Stimulated activated CD8-positive, alpha-beta memory T cell treated with anti-CD3 and anti-CD28 coated beads, Interleukin-4, amount 100 ng/mL, for 48 hours (primary cell): ENCODE measurements around the gene PRR3.
A peak's percentile ranks its signal among the peaks of the same experiment; 100 is the strongest.

Experiments used
- DNase-seq: peaks from one replicate; pipeline ENCODE4 v3.0.0-alpha.2; 2020

Gene PRR3

DNA sequence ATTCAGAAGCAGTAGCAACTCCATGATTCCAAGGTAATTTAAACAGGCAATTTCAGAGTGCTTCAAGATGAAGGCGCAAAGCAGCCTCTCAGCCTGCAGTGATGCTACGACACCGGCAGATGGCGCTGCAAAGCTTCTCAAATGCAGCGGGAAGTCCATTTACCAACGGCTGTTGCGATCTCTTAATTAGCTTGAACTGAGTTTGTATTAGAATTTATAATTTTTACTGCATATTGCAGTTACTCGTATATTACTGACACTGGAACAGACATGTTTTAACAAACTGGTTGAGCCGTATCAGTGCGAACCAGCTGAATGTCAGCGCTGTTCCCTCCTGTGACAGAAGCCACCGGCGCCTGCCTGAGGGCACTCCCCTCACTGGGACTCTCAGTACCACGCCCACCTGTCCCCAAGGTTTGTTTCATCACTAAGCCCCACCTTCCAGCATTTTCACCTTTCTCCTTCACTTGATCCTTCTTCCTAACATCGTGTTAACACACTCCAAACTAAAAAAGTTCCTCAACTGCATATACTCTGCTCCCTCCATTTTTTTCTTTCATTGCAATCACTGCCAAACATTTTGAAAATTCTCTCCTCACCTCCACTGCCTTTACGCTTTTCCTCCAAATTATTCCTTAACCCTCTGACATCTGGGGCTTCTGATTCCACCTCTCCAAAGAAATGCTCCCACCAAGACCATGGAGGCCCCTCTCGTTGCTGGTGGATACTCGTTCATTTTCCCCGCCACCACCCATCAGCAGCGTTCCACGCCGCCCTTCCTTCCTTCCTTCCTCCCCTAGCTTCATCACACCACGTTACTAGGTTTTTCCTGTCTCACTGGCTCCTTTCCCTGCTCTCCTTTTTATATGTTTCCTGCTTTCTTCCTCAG lies 15.3 kb upstream of the PRR3 start:
- peak; percentile 87 for DNase-seq

DNA sequence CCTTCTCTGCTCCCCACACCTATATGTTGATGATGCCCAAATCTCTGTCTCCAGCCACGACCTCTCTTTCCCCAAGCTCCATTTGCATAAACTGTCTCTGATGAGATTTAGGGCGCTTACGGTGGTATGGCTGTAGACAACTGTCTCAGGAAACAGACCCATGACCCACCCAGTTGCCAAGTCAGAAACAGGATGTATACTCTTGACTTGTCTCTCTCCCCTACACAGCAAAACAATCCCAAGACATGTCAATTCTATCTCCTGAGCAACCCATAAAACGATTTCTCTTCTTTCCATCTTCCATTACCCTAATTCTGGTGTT lies 14.7 kb upstream of the PRR3 start:
- DNase-seq, result no peak

DNA sequence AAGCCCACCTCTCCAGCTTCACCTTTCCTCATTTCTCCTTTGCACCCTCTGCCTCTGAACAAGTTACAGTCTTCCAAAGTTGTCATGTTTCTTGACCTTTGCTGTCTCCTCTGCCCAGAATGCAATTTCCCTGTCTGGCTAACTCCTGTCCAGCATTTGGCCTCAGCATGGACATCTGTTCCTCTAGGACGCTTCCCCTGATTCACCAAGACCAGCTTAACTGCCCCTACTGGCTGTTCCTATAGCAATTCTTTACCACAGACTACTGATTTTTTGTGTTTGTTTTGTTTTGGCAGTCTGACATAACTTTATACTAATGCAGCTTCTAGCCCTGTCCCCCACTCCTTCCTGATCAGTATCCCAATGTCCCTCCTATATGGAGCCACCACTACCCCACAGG lies 14.2 kb upstream of the PRR3 start:
- no peak for DNase-seq

DNA sequence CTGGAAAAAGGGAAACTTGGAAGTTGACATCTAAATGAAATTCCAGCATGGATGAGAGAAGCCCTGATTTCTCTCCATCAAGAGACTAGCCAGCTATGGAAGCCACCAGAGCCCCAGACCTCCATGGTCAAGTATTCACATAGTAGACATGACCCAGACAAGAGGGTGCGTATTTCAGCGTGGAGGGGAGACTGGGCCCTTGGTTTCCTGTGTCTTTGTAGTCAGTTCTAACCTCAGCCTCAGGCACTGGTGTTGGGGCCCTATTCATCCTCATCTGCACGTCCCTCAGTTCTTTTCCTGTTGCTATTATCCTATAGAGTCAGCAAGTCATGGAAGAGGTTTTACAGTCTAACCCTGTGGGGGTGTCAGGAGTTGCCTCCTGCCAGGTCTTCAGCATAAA lies 13.3 kb upstream of the PRR3 start:
- DNase-seq, result no peak

DNA sequence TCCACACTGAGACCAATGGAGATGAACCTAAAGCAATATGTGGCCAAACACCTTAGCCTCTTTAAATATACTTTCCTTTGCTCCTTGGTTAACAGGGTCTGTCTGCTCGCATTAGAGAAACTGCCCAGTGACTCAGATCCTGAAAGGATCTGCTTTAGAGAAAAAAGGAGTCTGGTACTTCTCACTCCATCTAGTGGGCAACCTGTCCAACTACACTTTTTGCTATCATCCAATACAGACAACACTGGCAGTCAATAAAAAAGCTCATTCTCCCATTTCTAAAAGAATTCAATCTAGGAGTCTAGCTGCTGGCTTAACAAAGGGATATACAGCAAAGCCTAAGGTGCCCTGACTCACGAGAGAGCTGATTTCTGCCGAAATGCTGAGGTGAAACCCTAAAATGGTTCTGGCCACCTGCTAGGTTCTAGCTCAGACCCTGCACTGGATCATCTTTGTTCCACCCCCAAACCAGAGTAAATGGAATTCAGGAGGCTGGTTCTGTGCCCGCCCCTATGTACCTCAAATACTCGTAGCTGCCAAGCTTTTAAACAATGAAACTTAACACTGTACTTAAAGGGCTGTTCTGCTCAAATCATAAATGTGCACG lies 12.3 kb upstream of the PRR3 start:
- DNase-seq, result no peak

DNA sequence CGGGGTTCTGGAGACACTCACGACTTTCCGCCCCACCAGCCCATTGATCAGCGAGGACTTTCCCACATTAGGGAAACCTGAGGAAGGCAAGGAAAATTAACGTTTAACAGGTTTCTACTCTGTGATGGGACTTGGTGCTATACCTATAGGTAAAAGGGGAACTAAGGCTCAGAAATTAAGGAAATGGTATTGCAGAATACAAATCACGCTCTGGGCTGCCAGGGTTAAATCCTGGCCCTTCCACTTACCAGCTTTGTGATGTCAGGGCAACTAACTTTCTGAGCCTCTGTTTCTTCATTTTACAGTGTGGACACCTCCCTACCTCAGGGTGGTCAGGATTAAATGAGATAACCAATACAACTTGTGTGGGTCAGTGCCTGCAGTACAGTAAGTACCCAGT lies 9.6 kb upstream of the PRR3 start:
- DNase-seq, result no peak

DNA sequence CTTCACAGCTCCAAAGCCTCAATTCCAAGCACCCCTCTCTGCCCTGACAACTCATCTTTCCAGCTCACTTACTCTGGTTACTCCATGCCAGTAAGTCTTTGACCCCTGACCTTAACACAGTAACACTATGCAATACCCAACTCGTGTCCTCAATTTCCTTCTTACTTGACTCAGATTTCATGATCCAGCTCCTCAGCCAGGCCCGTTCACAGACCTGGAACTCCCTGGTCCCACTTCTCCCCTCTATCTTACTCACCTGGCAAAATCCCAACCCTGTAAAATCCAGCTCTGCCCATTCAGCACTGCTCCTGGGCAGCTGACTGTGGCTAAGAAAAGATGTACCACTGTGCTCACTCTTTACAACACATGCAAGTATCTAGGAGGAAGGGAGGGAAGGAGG lies 8.7 kb upstream of the PRR3 start:
- DNase-seq, result no peak

DNA sequence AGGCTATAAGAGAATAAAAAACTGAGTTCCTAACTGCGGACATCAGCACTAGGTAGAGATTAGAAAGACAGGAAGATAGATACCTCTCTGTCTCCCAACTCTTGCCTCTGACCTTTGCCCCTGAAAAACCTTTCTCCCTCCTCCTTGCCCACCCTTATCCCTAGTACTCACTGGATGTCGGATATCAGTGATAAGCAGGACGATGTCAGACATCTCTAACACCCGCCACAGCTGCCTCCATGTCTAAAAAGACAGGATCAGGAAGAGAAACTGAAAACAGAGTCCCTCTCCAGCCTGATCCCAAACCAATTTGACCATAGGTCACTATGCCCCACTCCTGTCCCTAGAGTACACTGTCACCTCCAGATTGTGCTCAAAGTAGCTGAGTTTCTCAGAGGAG lies 2.7 kb upstream of the PRR3 start:
- no peak for DNase-seq

DNA sequence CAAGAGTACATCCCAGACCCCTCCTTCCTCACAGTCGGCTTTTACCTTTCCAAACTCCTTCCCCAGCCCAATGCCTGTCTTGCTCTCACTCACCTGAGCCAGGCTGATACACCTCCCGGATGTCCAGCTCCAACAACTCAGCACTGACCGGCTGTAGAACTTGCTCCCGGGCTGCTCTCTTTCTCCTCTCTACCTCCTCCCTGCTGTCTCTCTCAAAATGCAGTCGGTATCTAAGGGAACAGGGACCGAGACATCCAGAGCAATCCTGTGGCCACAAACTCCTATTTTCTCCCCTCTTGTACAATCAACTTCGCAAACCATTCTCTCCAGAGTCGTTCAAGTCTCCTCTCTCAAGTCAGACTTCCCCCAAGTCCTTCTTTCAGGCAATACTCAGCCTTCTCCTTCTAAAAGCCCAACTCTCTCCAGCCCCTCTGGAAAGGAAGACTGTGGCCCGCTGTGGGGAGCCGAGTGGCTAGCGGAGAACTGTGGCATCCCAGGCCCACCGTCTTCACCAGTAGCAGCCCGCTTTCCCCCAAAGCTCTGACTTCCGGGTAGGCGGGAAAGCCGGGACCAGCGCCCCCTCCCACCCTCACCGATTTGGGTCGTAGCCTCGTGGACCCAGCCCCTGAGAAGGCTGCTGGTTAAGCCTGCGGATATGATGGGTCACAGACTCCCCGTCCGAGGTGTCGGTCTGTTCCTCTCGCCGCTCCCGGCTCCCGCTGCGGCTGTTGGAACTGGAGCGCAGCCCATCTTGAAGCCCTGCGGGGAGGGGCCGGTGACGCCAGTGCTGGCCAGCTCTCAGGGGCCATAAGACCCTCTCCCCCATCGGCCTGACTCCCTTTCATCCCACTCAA lies 1.9 kb upstream of the PRR3 start:
- DNase-seq, result peak; percentile 42

DNA sequence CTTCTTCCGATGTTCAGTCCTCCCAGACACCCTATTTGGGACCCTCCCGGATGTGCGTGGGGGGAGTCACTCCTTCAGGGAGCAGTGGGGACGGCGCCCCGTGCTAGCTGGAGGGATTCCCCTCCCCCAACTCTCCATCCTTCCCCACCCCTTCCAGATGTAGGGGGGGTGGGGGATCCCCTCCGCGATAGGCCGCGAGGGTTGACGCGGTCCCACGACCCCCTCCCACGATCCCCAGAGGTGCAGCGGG lies 1.4 kb upstream of the PRR3 start:
- DNase-seq, result no peak

DNA sequence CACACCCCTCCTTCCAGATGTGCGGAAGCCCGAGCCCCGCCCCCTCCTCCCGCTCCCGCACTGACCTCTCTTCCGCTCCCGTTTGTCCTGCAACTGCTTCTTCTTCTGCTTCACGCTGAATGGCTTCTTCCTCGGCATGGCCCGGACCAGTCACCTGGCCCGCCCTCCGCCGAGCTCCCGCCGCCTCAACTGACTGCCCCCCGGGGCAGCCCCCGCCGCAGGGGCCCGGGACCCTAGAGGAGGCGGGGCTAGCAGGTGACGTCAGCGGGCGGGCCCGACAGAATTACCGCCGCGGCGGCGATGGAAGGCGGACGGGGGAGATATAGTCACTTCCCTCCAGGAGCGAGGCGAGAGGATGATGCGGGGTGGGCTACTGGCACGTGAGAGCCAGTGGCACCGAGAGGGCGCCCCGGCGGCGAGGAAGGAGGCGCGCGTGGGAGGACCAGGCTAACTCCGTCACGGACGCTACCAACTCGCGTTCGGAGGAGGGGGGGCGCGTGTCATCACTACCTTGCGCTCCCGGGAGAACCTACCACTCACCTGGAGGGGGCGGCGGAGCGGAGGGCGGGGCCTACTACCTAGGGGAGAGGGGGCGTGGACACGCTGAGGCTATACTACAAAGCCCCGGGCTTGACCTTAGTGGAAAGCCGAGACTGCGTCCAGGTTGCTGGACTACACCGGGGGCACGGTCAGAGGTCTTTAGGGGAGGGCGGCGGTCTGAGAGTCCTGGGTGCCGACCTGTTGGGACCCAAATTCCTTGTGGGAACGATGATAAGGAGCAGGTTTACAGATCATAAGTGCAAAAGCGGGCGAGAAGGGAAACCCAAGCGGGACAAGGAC lies 809 bp upstream of the PRR3 start, which contains the start of gene GNL1:
TSS of gene GNL1 (minus strand) at position 424 of the 840 bp plus-strand sequence. CDS start at position 138, 286 bp downstream.
- DNase-seq, result peak; percentile 100

DNA sequence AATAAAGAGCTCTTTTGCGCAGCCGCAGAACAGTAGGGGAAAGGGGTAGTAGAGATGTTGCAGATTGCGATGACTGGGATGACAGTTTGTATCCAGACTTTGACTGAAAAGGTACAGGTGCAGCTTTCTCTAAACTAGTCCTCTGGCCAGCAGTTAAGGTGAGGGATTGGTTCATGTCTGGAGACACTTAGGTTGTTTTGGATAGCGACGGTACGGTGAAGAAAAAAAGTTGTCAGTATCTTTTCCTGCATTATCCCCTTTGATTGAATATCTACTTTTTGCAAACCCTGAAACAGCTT lies 537 bp downstream of the PRR3 start:
- DNase-seq, result no peak

DNA sequence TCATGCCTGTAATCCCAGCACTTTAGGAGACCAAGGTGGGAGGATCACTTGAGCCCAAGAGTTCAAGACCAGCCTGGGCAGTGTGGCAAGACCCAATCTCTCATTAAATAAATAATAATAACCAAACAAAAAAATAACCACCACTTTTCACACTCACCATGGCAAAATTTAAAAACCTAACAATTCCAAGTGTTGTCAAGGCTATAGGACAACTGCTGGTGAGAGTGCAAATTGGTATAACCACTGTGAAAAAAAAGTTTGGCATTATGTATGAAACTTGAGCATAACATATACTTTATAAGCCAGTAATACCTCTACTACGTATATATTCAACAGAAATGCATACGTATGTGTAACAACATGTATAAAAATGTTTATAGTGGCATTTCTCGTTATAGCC lies 3.8 kb downstream of the PRR3 start:
- DNase-seq, result no peak

DNA sequence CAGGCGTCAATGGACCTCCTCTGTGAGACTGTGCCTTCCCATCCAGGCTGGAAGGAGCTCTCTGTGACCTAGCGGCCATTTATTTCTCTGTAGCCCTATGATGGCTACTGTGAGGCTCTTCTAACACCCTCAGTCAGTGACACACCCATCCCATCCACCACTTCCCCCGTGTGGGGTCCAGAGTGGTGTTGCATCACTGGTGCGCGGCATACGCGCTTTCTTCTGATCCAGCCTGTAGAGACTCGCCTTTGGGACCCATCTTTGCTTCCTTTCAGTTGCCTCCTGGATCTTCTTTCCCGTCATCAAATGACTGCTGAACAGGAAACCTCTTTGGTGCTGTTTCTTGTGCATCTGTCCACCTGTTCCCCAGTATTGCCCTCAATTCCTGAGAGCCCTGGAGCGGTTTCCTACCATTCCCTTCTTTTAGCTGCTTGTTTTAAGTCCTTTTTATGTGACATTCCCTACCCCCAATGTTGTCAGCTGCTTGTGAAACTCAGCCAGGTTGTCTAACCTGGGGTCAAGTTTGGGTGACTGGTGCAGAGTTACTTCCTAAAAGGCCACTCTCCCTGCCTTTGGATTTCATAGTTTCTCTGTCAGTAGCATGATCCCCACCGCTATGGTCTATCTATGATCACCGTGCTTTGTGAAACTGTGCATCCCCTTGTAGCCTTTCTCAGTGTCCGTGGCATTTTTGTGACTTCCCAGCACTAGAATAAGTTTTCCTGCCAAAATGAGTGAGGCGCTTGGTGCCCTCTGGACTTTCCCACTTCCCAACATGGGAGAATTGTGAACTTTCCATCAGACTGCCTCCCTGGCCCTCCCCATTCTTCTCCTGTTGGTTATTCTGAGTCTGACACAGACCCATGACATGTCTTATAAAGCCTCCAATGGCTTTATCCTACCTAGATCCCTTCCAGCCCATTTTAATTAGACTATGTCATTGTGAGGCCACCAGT lies 5.7 kb downstream of the PRR3 start:
- DNase-seq, result no peak

DNA sequence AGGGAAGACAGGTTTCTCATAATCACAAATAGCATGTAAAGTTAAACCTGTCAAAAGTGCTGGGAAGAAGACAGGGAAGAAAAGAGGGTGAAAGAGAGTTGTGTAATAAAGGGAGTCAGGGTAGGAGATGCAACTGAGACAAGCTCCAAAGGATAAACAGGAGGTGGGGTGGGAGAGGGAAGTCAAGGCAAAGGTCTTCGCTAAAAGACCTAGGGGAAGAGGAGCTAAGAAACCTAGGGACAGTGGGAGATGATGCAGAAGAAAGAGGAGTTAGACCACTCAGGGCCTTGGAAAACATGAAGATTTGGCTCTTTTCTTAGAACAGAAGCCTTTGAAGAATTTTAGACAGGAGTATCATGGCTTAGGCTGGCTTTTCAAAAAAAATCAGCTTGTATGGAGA lies 7.0 kb downstream of the PRR3 start:
- no peak for DNase-seq

DNA sequence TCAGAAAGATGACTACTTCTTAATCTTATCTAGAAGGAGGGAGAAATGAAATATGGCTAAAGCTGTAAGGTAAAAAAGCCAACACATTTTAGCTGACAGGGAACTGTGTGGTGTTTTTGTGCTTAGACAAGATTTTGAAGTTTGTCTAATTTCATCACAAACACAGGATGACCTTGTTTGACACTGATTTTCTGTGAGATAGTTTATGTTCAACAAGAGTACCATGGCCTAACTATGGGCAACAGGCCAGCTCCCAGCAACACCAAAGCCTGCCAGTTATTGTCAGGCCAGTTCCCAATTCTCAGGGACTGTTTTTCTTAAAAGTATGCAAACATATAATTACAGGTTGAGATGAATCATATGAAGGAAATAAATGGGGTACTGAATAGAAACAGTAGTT lies 8.7 kb downstream of the PRR3 start:
- DNase-seq, result no peak

DNA sequence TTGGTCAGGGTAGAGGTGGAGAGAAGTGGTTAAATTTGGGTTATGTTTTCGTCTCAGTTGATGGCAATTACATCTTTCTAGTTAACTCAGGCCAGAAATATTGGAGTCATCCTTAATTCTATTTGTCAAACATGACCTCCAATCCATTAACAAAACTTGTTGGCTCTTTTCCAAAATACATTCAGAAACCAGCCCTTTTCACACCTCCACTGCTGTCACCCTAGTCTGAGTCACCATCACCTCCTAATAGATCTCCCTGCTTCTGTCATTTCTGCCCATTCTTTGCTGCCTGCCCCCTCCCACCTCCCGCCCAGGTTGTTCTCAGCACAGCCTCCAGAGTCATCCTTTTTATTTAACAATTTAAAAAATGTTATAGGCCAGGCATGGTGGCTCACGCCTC lies 11.2 kb downstream of the PRR3 start:
- peak; percentile 52 for DNase-seq

DNA sequence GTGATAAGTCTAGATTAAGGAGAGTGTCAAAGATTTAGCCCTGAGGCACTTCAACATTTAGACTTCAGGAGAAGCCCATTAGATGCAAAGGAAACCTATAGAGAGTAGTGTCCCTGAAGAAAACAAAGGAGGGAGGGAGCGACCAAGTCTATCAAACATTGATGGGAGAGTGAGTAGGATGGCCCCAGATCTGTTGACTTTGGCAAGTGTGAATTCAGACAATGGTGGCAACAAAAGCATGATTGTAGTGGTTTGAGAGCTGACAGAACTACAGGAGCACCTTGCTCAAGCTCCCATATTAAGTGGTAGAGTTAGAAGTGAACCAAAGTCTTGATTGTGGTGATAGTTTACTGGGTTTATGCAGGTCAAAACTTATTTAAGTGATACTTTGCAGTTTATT lies 13.2 kb downstream of the PRR3 start:
- DNase-seq, result no peak

DNA sequence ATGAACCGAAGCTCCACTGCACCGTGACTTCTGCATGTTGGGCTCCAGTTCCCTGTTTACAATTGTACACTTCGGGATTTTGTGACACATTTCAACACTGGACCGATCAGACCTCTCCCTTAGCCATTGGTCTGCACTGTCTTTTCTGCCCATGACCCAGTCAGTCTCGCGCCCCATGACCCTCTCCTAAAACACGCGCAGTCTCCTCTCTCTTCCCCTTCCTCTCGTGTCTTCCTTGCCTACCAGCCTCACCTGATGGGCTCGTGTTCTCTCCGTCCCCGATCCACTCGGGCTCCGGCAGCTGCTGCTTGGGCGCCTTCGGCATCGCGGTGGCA lies 13.6 kb downstream of the PRR3 start:
- no peak for DNase-seq

DNA sequence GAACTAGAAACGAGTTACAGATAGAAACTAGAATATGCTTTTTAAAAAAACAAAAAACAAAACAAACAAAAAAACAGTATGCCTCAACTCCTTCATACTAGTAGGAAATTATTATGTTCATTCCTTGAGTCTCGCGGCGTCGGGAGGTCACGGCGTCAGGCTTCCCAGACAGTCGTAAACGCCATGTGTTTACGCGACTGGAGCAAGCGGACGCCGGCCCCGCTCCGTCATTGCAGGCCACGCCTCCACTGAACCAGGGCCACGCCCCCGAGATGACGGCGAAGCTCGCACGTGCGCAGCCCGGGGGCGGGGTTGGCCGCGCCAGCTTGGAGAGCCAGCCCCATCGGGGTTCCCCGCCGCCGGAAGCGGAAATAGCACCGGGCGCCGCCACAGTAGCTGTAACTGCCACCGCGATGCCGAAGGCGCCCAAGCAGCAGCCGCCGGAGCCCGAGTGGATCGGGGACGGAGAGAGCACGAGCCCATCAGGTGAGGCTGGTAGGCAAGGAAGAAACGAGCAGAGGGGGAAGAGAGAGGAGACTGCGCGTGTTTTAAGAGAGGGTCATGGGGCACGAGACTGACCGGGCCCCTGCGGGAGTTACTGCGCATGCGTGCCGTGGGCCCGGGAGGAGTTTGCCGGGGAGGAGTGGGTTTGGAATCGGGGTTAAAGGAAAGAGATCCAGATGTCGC lies 14.1 kb downstream of the PRR3 start, which contains the start of gene ABCF1:
TSS of gene ABCF1 (plus strand) at position 368 of the 687 bp plus-strand sequence. CDS start at position 414, 46 bp downstream.
- peak; percentile 100 for DNase-seq

DNA sequence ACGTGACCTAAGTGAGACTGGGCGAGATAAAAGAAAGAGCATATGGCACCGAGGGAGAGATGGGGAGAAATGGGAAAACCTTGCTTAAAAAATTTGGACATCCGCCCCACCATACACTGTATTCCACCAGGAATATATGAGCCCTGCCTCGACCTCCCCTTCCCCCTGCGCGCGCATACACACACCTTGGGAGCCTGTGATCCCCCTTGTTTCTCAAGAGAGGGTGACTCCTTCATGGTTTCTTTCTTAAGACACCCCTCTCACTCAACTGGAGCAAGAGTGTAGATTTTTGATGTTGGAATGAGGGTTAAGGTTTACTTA lies 14.6 kb downstream of the PRR3 start:
- DNase-seq, result no peak

DNA sequence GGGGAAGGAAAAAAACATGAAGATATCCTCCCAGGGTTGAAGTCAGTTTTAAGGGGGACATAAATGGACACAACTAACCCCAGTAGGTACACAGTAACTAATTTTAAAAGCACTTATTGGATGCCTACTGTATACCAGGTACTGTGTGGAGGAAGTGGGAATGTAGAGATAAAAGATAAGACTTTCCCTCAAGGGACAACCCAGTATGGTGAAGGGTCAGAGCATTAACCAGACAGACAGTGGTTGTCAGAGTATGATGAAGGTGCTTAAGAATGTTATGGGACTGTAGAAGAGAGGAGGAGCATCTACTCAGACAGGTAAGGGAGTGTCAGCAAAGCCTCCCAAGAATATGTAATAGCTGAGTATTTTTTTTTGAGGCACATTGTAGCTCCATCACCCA lies 15.1 kb downstream of the PRR3 start:
- DNase-seq, result no peak
